GM11168 (cell line): Measurements from ENCODE around the gene OVCH2.
"Not testable (repeated sequence)": the region's sequence is repeated elsewhere in the genome, so short reads cannot be mapped to it uniquely, and the experiment has no call there.

Experiments
- in situ Hi-C: fragments of 300-500 bp; cut with MboI; formaldehyde crosslinking; loops from one replicate; pipeline ENCODE4 v1.12.0; 2022; ENCODE audit warnings: low sequenced_read_pairs; ENCODE audit not compliant: unreplicated experiment

The OVCH2 gene

GRCh38 chr11:7672276-7672959 is 33.9 kb downstream of the OVCH2 start:
- in situ Hi-C loops: no loop called here

GRCh38 chr11:7671347-7672215 is 34.7 kb downstream of the OVCH2 start:
- in situ Hi-C loops: no loop called here

GRCh38 chr11:7670641-7671040 is 35.6 kb downstream of the OVCH2 start:
- in situ Hi-C loops: no loop called here

GRCh38 chr11:7668911-7669310 is 37.4 kb downstream of the OVCH2 start:
- in situ Hi-C loops: no loop called here

- in situ Hi-C loops: no loop called here
These were observed 37.8 kb downstream of the OVCH2 start for GRCh38 chr11:7668464-7668863.

- in situ Hi-C loops: no loop called here
These were observed 38.8 kb downstream of the OVCH2 start for GRCh38 chr11:7667460-7667859.

- in situ Hi-C loops: no loop called here
These were observed 39.9 kb downstream of the OVCH2 start for GRCh38 chr11:7666292-7666866.

GRCh38 chr11:7665473-7666291 is 40.6 kb downstream of the OVCH2 start:
- in situ Hi-C loops: no loop called here

- in situ Hi-C loops: no loop called here
These were observed 41.4 kb downstream of the OVCH2 start for GRCh38 chr11:7664867-7665266.

GRCh38 chr11:7663531-7663930 is 42.7 kb downstream of the OVCH2 start:
- in situ Hi-C loops: not testable (repeated sequence)

GRCh38 chr11:7657306-7658025 is 48.8 kb downstream of the OVCH2 start:
- in situ Hi-C loops: no loop called here

- in situ Hi-C loops: no loop called here
These were observed 49.6 kb downstream of the OVCH2 start for GRCh38 chr11:7656704-7657103.

- in situ Hi-C loops: no loop called here
These were observed 50.7 kb downstream of the OVCH2 start for GRCh38 chr11:7655253-7656217.

GRCh38 chr11:7654195-7654705 is 52.0 kb downstream of the OVCH2 start:
- in situ Hi-C loops: no loop called here

- in situ Hi-C loops: no loop called here
These were observed 54.6 kb downstream of the OVCH2 start for GRCh38 chr11:7651700-7652099.

- in situ Hi-C loops: no loop called here
These were observed 55.1 kb downstream of the OVCH2 start for GRCh38 chr11:7651140-7651551.

- in situ Hi-C loops: no loop called here
These were observed 58.0 kb downstream of the OVCH2 start for GRCh38 chr11:7648264-7648663.

GRCh38 chr11:7646866-7647265 is 59.4 kb downstream of the OVCH2 start:
- in situ Hi-C loops: no loop called here
